Erythroblast (primary cell): ENCODE data around the gene RHBDL1.

Experiments used
- GATA1 ChIP-seq: IDR thresholded peaks from 2 replicates; pipeline ENCODE4 v1.6.1; 2011; ENCODE audit warnings: low read depth, mild to moderate bottlenecking, control low read depth, low read length, moderate library complexity
- POLR2A ChIP-seq: IDR thresholded peaks from 2 replicates; pipeline ENCODE4 v1.6.1; 2011; ENCODE audit warnings: mild to moderate bottlenecking, low read length

DNA sequence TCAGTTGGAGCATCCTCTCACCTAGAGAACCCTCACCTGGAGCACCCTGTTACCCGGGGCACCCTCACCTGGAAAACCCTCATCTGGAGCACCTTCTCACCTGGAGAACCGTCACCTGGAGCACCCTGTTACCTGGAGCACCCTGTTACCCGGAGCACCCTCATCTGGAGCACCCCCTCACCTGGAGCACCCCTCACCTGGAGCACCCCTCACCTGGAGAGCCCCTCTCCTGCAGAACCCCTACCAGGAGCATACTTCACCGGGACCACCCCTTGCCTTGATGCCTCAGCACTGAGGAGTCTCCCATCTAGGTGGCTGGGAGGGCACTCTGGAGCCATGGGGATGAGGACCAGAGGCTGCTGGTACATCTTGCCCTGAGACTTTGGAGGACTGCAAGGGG, 33.5 kb downstream of the RHBDL1 start:
- TF ChIP-seq POLR2A (no peak), GATA1 (no peak)
